HG03159 (cell line): ENCODE measurements around the gene CASP9.

ENCODE experiments used
- ATAC-seq: cut with Tn5 transposase; IDR thresholded peaks from one replicate; pipeline ENCODE4 v1.9.1; 2021; ENCODE audit warnings: mild to moderate bottlenecking, moderate library complexity; ENCODE audit not compliant: unreplicated experiment

The CASP9 gene

DNA sequence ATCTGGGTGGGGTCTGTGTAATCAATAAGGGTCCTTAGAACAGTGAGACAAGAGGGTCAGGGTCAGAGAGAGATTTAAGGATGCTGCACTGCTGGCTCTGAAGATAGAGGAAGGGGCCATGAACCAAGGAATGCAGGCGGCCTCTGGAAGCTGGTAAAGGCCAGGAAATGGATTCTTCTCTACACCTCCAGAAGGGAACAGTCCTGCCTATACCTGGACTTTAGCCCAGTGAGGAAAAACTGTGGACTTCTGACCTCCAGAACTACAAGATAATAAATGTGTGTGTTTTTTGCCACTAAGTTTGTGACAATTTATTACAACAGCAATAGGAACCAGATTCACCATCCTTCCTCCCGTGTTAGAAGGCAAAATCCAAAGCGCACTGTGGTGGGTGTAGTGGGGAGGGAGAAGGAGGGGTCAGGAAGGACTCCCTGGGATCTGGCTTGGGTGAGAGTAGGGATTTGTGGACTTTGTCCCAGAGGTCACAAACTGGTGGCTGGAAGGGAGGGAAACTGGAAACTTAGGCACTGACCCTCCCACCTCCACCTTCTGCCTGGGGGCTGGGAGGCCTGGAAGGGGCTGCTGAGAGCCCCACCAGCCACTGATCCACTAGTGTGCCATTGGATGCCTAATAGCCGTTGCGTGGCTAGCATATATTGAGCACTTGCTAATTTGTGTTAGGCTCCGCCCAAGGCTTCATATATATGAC is 72.8 kb downstream of the CASP9 start:
- no peak for ATAC-seq

DNA sequence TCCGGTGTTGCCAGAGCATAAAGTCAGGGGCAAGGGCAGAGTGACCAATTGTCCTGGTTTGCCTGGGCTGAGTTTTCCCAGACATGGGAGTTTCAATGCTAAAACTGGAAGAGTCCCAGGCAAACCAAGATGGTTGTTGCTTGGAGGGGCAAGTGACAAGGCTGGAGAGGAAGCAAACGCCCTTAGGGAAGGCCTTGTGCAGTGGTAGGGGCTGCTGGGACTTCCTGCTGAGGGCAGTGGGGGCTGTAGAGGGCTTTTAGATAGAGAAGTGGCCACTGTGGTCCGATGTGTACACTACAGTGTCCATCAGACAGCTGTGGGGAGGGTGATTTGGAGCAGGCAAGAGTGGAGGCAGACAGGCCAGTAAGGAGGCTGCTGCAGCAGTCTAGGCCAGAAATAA is 74.4 kb downstream of the CASP9 start:
- ATAC-seq: no peak

GRCh38 chr1:15448877-15449462 is 75.0 kb downstream of the CASP9 start:
- ATAC-seq: no peak

- no peak for ATAC-seq
Observed at GRCh38 chr1:15446212-15446611, 77.8 kb downstream of the CASP9 start.

DNA sequence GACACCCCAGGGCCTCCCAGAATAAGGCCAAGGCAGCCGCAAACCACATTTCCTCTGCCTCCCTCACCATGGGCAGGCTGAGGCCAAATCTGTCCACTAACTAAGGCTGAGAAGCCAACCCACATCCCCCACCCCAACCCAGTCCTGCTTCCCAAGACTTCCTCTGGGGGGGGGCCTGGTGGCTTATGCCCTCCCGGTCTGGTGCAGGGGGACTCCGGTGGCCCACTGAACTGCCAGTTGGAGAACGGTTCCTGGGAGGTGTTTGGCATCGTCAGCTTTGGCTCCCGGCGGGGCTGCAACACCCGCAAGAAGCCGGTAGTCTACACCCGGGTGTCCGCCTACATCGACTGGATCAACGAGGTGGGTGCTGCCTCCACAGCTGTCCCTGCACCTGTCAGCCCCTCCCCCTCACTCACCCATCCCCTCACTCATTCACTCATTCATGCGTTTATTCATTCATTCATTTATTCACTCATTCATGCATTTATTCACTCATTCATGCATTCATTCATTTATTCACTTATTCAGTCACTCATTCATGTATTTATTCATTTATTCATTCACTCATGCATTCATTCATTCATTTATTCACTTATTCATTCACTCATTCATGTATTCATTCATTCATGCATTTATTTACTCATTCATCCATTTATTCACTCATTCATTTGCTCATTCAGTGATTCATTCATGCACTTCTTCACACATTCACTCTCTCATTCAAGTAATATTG is 78.5 kb downstream of the CASP9 start:
- no peak for ATAC-seq

DNA sequence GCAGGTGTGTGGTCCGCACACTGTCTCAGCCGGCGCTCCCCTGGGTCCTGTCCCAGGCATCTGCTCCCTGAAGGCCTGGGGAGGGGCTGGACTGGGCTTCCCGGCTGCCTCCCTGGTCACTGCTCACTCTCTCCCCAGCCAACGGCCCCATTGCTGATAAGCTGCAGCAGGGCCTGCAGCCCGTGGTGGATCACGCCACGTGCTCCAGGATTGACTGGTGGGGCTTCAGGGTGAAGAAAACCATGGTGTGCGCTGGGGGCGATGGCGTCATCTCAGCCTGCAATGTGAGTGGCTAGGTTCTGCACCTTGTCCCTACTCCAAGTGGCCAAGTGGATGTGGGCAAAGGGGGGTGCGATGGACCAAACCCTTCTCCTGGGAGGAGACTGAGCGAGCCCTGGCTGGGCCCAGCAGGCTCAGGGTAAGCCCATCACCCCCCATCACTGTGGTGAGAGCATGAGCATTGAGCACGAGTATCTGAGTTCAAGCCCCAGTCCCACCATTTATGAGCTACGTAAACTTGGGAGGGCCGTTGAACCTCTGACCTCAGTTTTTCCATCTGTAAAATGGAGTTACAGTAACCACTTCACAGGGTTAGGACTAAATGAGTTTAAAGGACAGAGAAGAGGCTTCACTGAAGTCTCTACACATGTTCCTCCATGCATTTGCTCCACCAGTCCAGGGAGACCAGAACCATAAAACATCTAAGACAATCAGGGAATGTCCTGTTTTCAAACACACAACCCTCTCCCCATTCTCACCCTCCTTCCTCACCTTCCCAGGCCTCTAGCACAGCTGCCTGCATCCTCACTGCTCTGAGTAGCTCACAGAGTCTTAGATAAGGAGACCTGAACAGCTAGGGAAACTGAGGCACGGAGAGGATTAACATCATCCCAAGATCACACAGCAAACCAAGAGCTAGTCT is 79.3 kb downstream of the CASP9 start:
- ATAC-seq: no peak

- ATAC-seq: no peak
Observed at GRCh38 chr1:15443281-15443680, 80.7 kb downstream of the CASP9 start.

DNA sequence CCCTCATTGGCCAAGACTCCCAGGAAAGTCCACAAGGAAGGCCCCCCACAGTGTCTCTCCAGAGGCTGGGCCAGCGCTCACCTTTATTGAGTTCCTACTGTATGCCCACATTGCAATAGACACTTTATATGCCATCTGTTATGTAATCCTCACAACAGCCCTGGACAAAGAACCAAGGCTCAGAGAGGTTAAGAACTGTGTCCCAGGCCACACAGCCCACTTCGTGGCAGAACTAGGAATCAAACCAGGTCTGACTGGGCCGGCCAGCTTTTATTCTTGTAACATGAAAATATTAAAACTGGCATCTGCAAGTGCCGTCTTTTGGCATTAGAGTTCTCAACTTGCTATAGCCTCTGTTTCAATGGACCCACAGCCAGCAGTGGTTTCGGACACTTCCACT is 81.3 kb downstream of the CASP9 start:
- no peak for ATAC-seq

DNA sequence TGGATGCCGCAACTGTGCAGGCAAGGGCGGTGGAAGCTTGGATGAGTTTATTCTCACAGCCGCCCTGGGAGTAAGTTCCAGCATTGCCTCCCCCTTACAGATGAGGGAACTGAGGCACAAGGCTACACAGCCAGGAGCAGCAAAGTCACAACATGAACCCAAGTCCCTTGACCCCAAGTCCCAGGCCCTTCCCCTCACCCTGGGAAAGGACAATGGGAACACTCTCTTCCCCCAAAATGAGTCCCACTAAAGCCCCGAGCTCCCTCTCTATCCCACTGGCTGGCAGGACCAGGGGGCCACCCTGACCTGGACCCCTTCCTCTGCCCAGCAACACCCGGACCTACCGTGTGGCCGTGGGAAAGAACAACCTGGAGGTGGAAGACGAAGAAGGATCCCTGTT is 81.9 kb downstream of the CASP9 start:
- ATAC-seq: no peak
